ENCODE data around the gene FOXM1.
A peak's percentile ranks its signal among the peaks of the same experiment; 100 is the strongest.

Gene FOXM1

GRCh38 chr12:2836574-2836973 is 40.4 kb downstream of the FOXM1 start:
- DNase-seq: no peak

DNA sequence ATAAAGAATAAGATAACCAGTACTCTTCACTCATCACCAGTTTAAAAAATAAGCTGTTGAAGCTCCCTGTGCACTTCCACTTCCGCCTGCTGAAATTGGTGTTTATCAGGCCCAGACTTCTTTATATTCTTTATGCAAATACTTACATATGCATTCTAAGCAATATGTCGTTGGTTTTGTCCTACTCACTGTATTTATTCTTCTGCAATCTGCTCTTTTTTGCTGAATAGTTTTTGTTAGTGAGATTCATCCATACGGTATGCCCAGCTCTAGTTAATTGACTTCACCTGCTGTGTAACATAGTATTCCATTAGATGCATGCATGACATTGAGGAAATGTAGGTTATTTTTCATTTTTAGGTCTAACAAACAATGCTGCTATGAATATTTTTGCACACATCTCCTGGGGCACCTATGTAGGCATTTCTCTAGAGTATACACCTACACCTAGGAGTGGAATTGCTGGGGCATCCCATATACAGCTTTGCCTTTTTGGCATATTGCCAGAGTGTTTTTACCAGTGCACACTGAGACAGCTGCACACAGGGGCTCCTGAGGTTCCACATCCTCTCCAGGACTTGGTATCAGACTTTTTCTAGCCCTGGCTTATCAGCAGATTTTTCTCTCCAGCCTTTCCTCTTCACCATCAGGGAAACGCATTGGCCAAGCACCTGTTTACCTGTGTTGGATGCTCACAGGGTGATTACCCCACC is 41.1 kb downstream of the FOXM1 start:
- no peak for DNase-seq

- no peak for DNase-seq
Observed at GRCh38 chr12:2834581-2835491, 42.1 kb downstream of the FOXM1 start, which contains the start of gene NRIP2. Gene NRIP2 (minus strand): TSS chr12:2835035. CDS start chr12:2834983, 52 bp downstream.

DNA sequence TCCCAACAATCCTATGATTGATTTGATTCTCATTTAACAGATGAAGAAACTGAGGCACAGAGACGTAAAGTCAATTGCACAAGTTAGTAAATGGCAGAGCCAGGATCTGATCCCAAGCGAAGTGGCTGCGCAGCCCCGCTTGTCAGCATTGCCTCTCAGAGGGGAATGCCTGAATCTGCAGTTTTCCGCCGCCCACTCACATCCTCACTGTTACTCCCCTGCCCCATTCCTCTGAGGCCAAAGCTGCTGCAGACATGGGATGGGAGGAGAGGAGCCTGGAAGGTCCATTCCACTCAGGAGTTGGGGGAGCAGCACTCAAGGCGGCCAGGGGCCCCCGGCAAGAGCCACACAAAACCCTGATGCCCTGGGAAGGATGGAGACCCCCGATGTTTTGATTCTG is 43.2 kb downstream of the FOXM1 start:
- DNase-seq: no peak

- DNase-seq: no peak
Observed at GRCh38 chr12:2833327-2833726, 43.6 kb downstream of the FOXM1 start.

GRCh38 chr12:2832550-2833127 is 44.3 kb downstream of the FOXM1 start:
- DNase-seq: no peak

DNA sequence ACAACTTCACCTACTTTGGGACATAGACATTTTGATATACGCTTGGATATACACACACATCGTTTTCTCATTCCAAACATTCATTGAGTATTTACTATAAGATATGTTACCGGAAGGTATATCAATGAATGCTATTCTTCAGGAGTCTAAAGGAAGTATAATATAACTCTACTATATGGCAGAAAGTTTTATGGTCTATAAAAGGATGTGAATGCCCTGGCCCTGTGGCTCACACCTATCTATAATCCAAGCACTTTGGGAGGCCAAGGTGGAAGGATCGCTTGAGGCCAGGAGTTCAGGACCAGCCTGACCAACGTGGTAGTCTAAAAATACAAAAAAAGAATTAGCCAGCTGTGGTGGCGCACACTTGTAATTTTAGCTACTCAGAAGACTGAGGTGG is 47.7 kb downstream of the FOXM1 start:
- no peak for DNase-seq

GRCh38 chr12:2826721-2827515 is 50.1 kb downstream of the FOXM1 start:
- no peak for DNase-seq

- DNase-seq: no peak
Observed at GRCh38 chr12:2826036-2826435, 50.9 kb downstream of the FOXM1 start.

- DNase-seq: no peak
Observed at GRCh38 chr12:2825132-2825531, 51.8 kb downstream of the FOXM1 start.

GRCh38 chr12:2824541-2824940 is 52.4 kb downstream of the FOXM1 start:
- no peak for DNase-seq

- DNase-seq: no peak
Observed at GRCh38 chr12:2823483-2823882, 53.5 kb downstream of the FOXM1 start.

DNA sequence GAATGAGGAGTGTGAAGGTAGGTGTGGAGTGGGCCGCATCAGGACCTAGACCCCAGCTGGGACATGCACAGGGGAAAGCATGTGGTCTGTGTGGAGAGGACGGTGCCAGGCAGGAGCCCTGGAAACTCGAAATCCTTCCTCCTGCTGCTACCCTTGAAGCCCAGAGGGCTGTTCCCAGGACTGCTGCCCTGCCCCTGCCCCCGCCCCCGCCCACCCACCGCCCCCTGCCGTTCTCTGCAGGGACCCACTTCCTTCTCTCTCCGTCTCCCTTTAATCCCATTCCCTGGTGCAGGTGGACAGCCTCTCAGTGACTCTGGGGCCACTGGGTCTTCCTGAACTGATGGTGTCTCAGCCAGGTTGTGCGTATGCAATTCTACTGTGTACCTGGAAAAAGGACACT is 56.5 kb downstream of the FOXM1 start:
- no peak for DNase-seq

DNA sequence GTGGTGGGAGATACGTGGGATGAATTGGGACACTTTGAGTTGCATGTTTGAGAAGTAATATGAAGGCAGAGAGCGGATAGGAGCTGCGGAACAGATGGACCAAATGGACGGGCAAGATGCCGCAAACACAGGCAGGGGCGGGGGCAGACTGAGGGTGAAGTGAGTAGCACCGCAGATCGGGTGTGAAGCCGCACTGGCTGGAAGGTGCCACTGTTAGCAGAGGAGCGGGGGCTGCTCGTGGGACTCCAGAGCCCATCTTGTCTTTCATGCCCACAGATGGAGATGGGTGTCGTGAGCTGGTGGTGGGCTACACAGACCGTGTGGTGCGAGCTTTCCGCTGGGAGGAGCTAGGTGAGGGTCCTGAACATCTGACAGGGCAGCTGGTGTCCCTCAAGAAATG is 57.2 kb downstream of the FOXM1 start:
- no peak for DNase-seq

DNA sequence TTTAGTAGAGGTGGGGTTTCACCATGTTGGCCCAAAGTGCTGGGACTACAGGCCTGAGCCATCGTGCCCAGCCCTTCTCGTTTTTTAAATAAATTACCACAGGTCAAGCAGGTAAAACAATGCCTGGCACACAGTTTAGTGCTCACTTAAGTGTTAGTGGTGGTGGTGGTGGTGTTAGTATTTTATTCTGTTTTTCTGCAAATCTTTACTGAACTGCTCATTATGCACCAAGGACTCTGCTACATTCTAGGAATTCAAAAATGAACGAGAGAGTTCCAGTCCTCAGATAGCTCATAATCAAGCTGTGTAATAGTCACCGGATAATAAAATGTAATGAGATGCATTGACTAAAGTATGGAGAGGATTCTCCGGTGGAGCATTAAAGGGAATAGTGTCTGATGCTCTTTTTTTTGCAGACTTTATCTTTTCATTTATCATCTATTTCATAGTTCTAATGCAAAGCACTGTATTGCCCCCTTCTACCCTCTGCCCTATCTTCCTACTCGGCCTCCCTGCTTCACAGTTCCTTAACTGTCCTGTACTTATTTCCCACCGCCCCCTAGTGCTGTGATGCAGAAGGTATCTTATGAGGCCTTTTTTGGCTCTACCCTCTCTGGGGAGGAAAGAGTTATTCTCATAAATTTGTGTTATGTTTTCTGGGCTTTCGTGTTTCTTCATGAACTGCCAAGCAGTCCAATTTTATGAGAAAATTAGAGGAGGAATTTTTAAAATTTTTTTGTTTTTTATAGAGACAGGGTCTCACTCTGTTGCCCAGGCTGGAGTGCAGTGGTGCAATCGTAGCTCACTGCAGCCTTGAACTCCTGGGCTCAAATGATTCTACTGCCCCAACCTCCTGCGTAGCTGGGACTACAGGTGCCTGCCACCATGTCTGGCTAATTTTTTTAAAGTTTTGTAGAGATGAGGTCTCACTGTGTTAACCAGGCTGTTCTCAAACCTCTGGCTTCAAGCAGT is 63.5 kb downstream of the FOXM1 start:
- peak; percentile 47 to 63 for DNase-seq

DNA sequence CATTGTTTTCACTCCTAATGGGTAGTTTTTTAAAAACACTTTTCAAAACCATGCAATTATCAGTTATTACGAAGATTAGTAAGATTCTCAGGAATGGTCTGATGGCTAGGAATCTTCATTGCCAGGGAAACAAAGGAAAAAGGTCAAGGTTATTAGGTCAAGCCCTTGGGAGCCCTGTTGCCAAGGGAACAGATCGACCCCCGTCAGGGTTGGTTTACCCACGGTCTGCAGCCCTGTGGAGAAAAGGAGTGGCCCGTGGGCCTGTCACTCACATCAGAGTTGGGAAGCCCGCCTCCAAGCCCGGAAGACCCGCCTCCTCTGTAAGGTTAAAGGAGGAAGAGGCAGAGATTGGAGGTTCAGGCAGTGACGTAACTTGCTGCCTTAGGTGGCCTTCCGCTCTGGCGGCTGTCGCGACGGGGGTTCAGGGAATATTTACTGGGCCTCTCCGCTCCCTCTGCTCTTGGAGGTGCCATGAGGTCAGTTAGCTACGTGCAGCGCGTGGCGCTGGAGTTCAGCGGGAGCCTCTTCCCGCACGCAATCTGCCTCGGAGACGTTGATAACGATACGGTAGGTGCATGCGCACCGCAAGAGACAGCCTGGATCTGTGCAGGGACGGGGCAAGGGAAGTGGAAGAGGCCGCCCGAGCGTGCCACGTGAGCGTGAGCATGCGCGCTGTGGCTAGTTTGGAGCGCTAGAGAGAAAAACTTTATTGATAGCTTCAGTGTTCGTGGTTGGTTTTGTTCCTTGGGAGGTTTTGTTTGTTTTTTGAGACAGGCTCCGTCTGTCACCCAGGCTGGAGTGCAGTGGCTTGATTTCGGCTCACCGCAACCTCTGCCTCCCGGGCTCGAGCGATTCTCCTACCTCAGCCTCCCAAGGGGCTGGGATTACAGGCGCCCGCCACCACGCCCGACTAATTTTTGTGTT is 64.4 kb downstream of the FOXM1 start, which contains the start of gene ITFG2:
ITFG2 (plus strand) TSS at position 379 of the 924 bp plus-strand sequence; CDS start at position 472, 93 bp downstream.
- DNase-seq: peak; percentile 97 to 98

GRCh38 chr12:2811801-2812200 is 65.2 kb downstream of the FOXM1 start:
- no peak for DNase-seq
